Upper lobe of left lung (tissue), 6 donors: ENCODE data around the gene ATP5MK. TPM values are rescaled to one million over a fixed set of nuclear protein-coding genes. Genes with fewer than 3 reads are reported as not detected.

ENCODE experiments used
- ATAC-seq, 2 donors: fragments of 200-7000 bp; cut with Tn5 transposase; one replicate each; pipeline ENCODE4 v1.9.1; 2022; ENCODE audit warnings: mild to moderate bottlenecking in 2 of 2, moderate library complexity in 2 of 2; ENCODE audit not compliant: low FRiP score in 2 of 2
- DNase-seq, 2 donors: peaks; one replicate each; pipeline ENCODE4 v3.0.0-alpha.2; 2019 to 2020
- H3K27ac ChIP-seq, 4 donors: fragments of 200-600 bp; sonication (generic); one replicate each; pipeline ENCODE4 v1.5.1; 2016 to 2019
- H3K27me3 ChIP-seq, 4 donors: fragments of 200-600 bp; sonication (generic); one replicate each; pipeline ENCODE4 v1.5.1; 2017 to 2019
- H3K36me3 ChIP-seq, 4 donors: fragments of 200-600 bp; sonication (generic); one replicate each; pipeline ENCODE4 v1.5.1; 2016 to 2019
- H3K4me1 ChIP-seq, 4 donors: fragments of 200-600 bp; sonication (generic); one replicate each; pipeline ENCODE4 v1.5.1; 2018 to 2019
- H3K4me3 ChIP-seq, 4 donors: fragments of 200-600 bp; sonication (generic); one replicate each; pipeline ENCODE4 v1.5.1; 2017 to 2019; ENCODE audit warnings: mild to moderate bottlenecking in 2 of 4, moderate library complexity in 1 of 4
- H3K9me3 ChIP-seq, 4 donors: fragments of 200-600 bp; sonication (generic); one replicate each; pipeline ENCODE4 v1.5.1; 2018 to 2019
- CTCF ChIP-seq, 6 experiments: fragments of 450-650 bp in 4 of 6; fragments of 200-600 bp in 2 of 6; sonication (generic) in 2 of 6; IDR thresholded peaks; one replicate each; pipeline ENCODE4 v1.5.1; 2016 to 2019; ENCODE audit warnings: antibody characterized with exemption in 6 of 6
- EP300 ChIP-seq, 4 donors: sonication (generic); formaldehyde crosslinking; IDR thresholded peaks; one replicate each; pipeline ENCODE4 v1.5.1; 2017; ENCODE audit warnings: antibody characterized with exemption in 4 of 4, control low read depth in 2 of 4
- POLR2A ChIP-seq, 4 donors: fragments of 450-650 bp; IDR thresholded peaks; one replicate each; pipeline ENCODE4 v1.5.1; 2016 to 2017; ENCODE audit warnings: antibody characterized with exemption in 4 of 4, mild to moderate bottlenecking in 2 of 4
- POLR2AphosphoS5 ChIP-seq, 2 donors: sonication (generic); formaldehyde crosslinking; IDR thresholded peaks; one replicate each; pipeline ENCODE4 v1.5.1; 2017; ENCODE audit warnings: antibody characterized with exemption in 2 of 2
- WGBS, 2 donors: methylation state at CpG; one replicate each; pipeline ENCODE4 v1.1.5; 2017 to 2018; 5-methylcytosine and 5-hydroxymethylcytosine counted together
- total RNA-seq, 6 donors: library from RNA; depleted of rRNA in 4 of 6; stranded (reverse); fragments of >200 nt in 4 of 6; gene quantifications; one replicate each; pipeline versions ENCODE4 v1.1.0 to v1.2.1, GENCODE V29; 2016 to 2021
- donor health status: DM: no; HTN: no; CAD: no; lungs with moderate emphysema.
- donor health status: DM: no; HTN: yes; CAD: no; lungs with severe emphysema.

ATP5MK gene
- total RNA-seq, 6 donors from 2014 or later = 5.1 to 218 (median 164) TPM

GRCh38 chr10:103353281-103353680, 43.0 kb downstream of the ATP5MK start:
- TF ChIP-seq EP300 (IDR thresholded peaks at IDR 0.05) (no peak), CTCF (IDR thresholded peaks at IDR 0.05) (no peak), POLR2A (IDR thresholded peaks at IDR 0.05) (no peak), POLR2AphosphoS5 (IDR thresholded peaks at IDR 0.05) (no peak)
- DNase-seq (no peak), ATAC-seq (no peak)
- H3K36me3 ChIP-seq = peaks cover 0 to 2% (median under 1%) of the 10 kb centered on the region in 4 donors
- no peaks in the 10 kb centered on the region for H3K27me3 ChIP-seq
- H3K9me3 ChIP-seq = no peaks in the 10 kb centered on the region
- no peak overlapping the region for H3K27ac ChIP-seq
- peaks cover 5 to 23% (median 8%) of the 10 kb centered on the region in 4 donors for H3K4me1 ChIP-seq
- 44 to 51% methylated on average over 2 of the region's 2 CpGs for WGBS, 2 donors
- no peak overlapping the region for H3K4me3 ChIP-seq

GRCh38 chr10:103350517-103351260, 45.6 kb downstream of the ATP5MK start, which contains the start of gene PCGF6:
PCGF6 (minus strand) TSS chr10:103351140; CDS start chr10:103351066, 74 bp downstream.
- ATAC-seq (peak; percentile 88 to 99), DNase-seq (peak; percentile 78 to 97)
- Histone ChIP-seq H3K4me1 (peaks cover 5 to 23% (median 8%) of the 10 kb centered on the region in 4 donors), H3K9me3 (no peaks in the 10 kb centered on the region), H3K4me3 (peak within 1 kb of the TSS; percentile 37 to 97 (median 87)), H3K27me3 (no peaks in the 10 kb centered on the region), H3K36me3 (peaks cover 3 to 24% (median 17%) of the 10 kb centered on the region in 4 donors), H3K27ac (peak within 1 kb of the TSS; percentile 77 to 91 (median 82))
- WGBS, 2 donors = 0 to 1% methylated on average over 28 to 45 of the region's 82 CpGs
- peak in 2 of 4 donors; percentile 22 to 35 for TF ChIP-seq POLR2A (IDR thresholded peaks at IDR 0.05)
- peak in 1 of 2 donors; percentile 43 for TF ChIP-seq POLR2AphosphoS5 (IDR thresholded peaks at IDR 0.05)
- no peak for TF ChIP-seq CTCF (IDR thresholded peaks at IDR 0.05)

- H3K27me3 ChIP-seq = no peaks in the 10 kb centered on the region
- WGBS, 2 donors = 53 to 61% methylated on average over 15 to 16 of the region's 16 CpGs
- H3K27ac ChIP-seq = peak overlapping the region; percentile 77 to 91 (median 82)
- peak overlapping the region; percentile 37 to 97 (median 87) for H3K4me3 ChIP-seq
- DNase-seq = no peak
- H3K36me3 ChIP-seq = peaks cover 3 to 30% (median 23%) of the 10 kb centered on the region in 4 donors
- no peaks in the 10 kb centered on the region for H3K9me3 ChIP-seq
- H3K4me1 ChIP-seq = peaks cover 5 to 23% (median 8%) of the 10 kb centered on the region in 4 donors
- no peak for ATAC-seq
- TF ChIP-seq CTCF (IDR thresholded peaks at IDR 0.05) (no peak), POLR2AphosphoS5 (IDR thresholded peaks at IDR 0.05) (no peak), EP300 (IDR thresholded peaks at IDR 0.05) (no peak), POLR2A (IDR thresholded peaks at IDR 0.05) (no peak)
These were observed 46.1 kb downstream of the ATP5MK start for GRCh38 chr10:103350175-103350516.

Other genes starting within 250 kb of the ATP5MK start
- gene NT5C2, start 203.2 kb downstream of the ATP5MK start, total RNA-seq = 100 to 1,000 TPM in 2 of 6 donors, 10 to 100 TPM in 4; 47.4 to 122 (median 85.1) TPM
- gene RPEL1, start 150.6 kb downstream of the ATP5MK start, total RNA-seq = not detected
- under 1 TPM in 2 of 6 donors, not detected in 4; 0.13 to 0.39 TPM for gene INA, start 119.3 kb downstream of the ATP5MK start, total RNA-seq
- 10 to 100 TPM in 1 of 6 donors, 1 to 10 TPM in 5; 6.0 to 10.9 (median 6.7) TPM for gene PCGF6, start 45.3 kb downstream of the ATP5MK start, total RNA-seq
- 1 to 10 TPM; 1.1 to 7.6 (median 4.4) TPM for gene TAF5, start 28.5 kb downstream of the ATP5MK start, total RNA-seq
- 10 to 100 TPM; 14.8 to 25.1 (median 20.8) TPM for gene PDCD11, start 151 bp upstream of the ATP5MK start, total RNA-seq
- 10 to 100 TPM; 25.6 to 56.8 (median 40.5) TPM for gene CALHM2, start 55.9 kb upstream of the ATP5MK start, total RNA-seq
- not detected for gene CALHM1, start 62.4 kb upstream of the ATP5MK start, total RNA-seq
- gene CALHM3, start 82.8 kb upstream of the ATP5MK start, total RNA-seq = under 1 TPM in 2 of 6 donors, not detected in 4; 0.30 to 0.79 TPM
- gene NEURL1, start 97.2 kb upstream of the ATP5MK start, total RNA-seq = 1 to 10 TPM in 1 of 6 donors, under 1 TPM in 4, not detected in 1; 0.22 to 1.1 (median 0.80) TPM